Activated T-cell treated with anti-CD3 and anti-CD28 coated beads, Interleukin-2, amount 50 U/mL, for 24 hours (primary cell): ENCODE data around the gene WDR83.

Experiments
- DNase-seq: peaks from one replicate; pipeline ENCODE4 v3.0.0-alpha.2; 2020
- H3K27ac Mint-ChIP-seq: 2 replicates; pipeline ENCODE4 v1.8.0; 2020; ENCODE audit warnings: mild to moderate bottlenecking, mixed read lengths
- H3K27me3 Mint-ChIP-seq: 2 replicates; pipeline ENCODE4 v1.8.0; 2020; ENCODE audit warnings: mixed read lengths
- H3K36me3 Mint-ChIP-seq: 2 replicates; pipeline ENCODE4 v1.8.0; 2020; ENCODE audit warnings: low read depth, mixed read lengths
- H3K4me1 Mint-ChIP-seq: 2 replicates; pipeline ENCODE4 v1.8.0; 2020; ENCODE audit warnings: low read depth, mixed read lengths
- H3K4me3 Mint-ChIP-seq: 2 replicates; pipeline ENCODE4 v1.8.0; 2020; ENCODE audit warnings: mild to moderate bottlenecking, moderate library complexity, mixed read lengths
- H3K9me3 Mint-ChIP-seq: 2 replicates; pipeline ENCODE4 v1.8.0; 2020; ENCODE audit warnings: mixed read lengths

WDR83 gene

GRCh38 chr19:12723641-12724426 lies 57.2 kb downstream of the WDR83 start, which contains the start of gene TNPO2:
TSS of gene TNPO2 (minus strand) at chr19:12723932. CDS start at chr19:12720977, 2,955 bp downstream.
- peaks cover 73% of the 10 kb centered on the region for H3K36me3 Mint-ChIP-seq
- H3K9me3 Mint-ChIP-seq: no peaks in the 10 kb centered on the region

More at GRCh38 chr19:12723641-12724426, 57.2 kb downstream of the WDR83 start, which contains the start of gene TNPO2:
- no peaks in the 10 kb centered on the region for H3K27me3 Mint-ChIP-seq
- DNase-seq: peak; percentile 84
- H3K4me1 Mint-ChIP-seq: peaks cover 36% of the 10 kb centered on the region
- peak within 1 kb of the TSS; percentile 99 for H3K4me3 Mint-ChIP-seq
- peak within 1 kb of the TSS; percentile 97 for H3K27ac Mint-ChIP-seq
